GM21515 (cell line): ENCODE results near the gene PAPOLG.
"Not testable (repeated sequence)": the region's sequence is repeated elsewhere in the genome, so short reads cannot be mapped to it uniquely, and the experiment has no call there.

Experiments
- ATAC-seq: cut with Tn5 transposase; IDR thresholded peaks from one replicate; pipeline ENCODE4 v1.9.1; 2021; ENCODE audit not compliant: unreplicated experiment

Gene PAPOLG

DNA sequence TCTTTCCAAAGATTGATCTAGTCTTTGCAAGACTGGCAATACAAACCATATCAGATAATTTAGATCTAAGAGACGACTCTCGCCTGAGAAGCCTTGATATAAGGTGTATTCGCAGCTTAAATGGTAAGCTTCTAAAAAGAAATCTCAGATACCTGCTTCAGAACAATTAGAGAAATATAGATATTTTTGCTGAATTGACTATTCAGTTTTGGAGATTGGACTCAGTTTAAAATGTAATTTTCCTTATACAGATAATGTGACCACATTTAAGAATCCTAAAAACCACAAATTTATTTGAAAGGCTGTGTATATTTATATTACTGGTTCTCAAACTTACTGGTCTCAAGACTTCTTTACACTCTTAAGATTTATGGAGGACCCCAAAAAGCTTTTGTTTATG, 15.4 kb downstream of the PAPOLG start:
- no peak for ATAC-seq

DNA sequence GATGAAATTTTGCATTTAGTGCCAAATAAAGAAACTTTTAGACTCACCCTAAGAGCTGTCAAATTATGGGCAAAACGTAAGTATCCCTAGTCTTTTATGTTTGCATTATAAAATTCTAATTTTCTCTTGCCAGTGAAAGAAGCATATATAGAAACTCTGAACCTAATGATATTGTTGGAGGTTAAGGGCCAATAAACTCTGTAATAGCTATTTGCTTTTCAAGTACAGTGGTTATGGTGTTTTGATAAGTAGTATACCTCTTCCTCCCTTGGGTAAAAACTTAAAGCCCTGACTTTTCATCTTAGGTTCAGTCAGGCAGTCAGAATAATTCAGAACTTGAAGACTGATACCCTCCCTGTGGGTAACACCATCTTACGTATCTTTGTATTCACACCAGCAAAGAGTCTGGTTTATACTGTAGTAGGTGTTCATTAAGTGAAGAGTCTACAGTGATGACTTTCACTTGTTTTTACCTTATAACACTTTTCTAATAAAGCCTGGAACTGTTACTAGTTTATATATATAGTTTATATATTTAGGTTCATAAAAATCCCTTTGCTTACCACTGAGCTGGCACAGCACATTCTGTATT, 19.1 kb downstream of the PAPOLG start:
- no peak for ATAC-seq

DNA sequence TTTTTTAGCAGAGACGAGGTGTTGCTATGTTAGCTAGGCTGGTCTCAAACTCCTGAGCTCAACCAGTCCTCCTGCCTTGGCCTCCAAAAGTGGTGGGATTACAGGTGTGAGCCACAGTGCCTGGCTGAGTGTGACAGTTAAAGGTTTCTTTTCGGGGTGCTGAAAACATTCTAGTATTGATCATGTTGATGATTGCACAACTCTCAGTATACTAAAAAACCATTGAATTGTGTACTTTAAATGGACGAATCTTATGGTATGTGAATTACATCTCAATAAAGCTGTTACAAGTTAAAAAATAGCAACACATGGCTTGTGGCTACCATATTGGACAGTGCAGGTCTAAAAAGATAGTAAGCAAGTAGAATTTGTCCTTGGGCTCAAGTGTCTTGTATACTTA, 22.3 kb downstream of the PAPOLG start:
- no peak for ATAC-seq

DNA sequence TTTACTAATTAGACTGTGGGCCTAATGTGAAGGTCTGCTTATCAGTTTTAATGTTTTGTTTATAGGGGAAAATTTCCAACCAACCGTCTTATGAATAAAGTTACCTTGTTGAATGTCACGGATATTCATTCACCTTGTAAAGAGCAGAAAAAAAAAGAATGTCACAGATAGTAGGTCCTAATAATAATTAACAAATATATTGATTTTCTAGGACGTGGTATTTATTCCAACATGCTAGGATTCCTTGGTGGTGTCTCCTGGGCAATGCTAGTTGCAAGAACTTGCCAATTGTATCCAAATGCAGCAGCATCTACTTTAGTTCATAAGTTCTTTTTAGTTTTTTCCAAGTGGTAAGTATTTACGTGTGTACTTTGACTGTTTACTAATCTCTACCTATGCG, 23.4 kb downstream of the PAPOLG start:
- no peak for ATAC-seq

DNA sequence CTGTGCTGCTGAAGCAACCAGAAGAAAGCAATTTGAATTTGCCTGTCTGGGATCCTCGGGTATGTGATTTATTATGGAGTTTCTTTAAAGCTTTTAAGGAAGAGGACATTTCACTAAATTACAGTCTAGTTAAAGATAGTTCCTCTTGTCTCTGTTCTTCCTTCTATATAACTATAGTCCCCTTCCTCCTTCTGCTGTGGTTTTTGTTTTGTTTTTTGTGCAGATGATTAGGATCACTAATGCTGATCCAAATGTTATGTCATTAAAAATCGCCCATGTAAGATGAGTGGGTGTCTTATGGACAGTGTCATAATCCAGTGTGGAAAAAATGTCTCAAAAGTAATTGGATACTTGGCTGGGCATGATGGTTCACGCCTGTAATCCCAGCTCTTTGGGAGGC, 24.7 kb downstream of the PAPOLG start:
- no peak for ATAC-seq

DNA sequence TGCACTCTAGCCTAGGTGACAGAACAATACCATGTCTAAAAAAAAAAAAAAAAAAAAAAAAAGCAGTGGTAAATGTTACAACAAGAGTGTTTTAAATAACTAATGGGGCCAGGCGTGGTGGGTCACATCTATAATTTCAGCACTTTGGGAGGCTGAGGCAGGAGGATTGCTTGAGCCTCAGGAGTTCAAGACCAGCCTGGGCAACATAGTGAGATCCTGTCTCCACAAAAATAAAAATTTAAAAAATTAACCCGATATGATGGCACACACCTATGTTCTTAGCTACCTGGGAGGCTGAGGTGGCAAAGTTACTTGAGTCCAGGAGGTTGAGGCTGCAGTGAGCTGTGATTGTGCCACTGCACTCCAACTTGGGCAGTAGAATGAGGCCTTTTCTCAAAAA, 37.1 kb downstream of the PAPOLG start:
- ATAC-seq, result no peak

DNA sequence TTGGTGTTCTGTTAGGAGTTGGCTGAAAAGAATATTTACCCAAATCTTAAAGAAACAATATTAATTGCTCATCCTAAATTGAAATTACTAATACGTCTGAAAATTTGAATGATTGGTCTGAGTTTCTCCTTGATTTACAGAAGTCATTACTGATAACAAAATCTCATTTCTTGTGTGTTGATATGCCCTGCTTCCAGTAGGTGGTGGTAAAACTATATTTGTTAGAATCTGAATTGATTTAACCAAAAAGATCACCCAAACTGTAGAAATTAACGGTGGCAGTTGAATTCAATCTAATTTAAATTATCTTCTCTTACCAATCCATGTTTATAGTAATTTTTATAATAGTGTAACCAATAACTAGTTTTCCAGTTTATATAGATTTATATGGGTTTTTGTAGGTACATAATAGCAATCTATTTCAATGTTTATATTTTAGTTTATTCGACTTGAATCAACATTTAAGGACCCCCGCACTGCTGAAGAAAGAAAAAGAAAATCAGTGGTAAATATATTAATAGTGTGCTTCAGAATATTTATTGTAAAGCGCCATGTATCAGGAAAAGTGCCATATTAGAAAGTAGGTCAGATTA, 38.3 kb downstream of the PAPOLG start:
- no peak for ATAC-seq

DNA sequence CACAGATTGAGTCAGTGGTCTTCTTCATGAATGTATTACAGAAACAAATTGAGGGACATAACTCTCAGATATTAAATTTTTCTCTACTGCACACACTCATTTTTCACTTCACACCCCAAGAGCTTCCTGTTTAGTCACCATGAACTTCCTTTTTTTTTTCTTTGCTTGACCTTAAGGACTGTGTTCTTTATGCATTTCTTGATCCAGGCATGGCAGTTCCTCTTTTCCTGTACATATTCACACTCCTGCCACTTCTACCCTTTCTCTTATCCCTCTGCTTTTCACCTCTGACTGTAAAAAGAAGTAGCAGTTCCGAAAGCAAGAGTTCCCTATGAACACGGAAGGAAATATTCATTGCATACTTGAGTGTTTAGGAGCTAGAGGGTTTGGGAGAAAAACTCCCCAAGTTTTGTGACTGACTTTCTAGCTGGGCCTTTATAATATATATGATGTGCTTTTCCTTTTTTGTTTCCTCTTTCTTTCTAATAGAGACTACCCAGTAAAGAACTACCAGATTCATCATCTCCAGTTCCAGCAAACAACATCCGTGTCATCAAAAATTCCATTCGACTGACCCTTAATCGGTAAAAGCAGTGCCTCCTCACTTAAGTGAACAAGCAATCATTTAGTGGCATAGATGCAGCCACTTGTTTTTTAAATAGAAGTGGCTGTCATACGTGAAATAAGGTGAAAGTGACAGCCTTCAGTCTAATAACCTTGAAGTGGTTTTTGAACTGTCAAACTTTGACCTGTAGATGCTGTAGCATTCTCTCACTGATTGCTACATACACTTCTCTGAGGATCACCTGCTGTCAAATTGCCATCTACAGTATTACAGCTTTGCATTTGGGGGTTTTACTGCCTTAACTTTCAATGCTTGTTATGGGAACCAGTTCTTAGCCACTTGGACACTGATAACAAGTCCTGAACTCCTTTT, 40.8 kb downstream of the PAPOLG start:
- no peak for ATAC-seq

DNA sequence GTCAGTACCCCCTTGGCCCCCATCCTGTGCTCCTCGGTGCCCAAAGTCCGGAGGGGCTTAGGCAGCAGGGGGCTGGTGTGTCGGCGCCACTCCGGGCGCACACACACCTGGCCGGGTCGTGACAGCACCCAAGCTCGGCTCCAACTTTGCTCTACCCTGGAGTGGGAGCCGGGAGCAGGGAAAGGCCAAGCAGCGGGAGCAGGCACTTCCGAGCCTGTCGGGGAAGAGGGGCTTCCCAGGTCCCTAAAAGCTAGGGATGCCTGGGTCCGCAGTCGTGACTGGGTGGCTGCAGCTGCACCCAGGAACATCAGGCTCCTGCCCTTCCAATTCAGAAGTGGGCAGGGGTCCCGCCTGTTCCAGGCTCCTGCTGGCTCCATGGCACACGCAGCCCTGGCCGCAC, 48.4 kb downstream of the PAPOLG start:
- ATAC-seq, result no peak

DNA sequence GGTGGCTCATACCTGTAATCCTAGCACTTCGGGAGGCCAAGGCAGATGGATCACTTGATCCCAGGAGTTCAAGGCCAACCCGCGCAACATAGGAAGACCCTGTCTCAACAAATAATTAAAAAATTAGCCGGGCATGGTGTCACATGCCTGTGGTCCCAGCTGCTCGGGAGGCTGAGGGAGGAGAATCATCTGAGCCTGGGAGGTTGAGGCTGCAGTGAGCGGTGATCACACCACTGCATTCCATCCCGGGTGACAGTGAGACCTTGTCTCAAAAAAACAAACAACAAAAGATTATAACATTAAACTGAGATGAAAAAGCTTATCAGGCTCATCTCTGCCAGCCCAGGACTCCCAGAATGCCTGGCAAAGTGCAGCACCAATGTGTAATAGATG, 50.5 kb downstream of the PAPOLG start:
- no peak for ATAC-seq

DNA sequence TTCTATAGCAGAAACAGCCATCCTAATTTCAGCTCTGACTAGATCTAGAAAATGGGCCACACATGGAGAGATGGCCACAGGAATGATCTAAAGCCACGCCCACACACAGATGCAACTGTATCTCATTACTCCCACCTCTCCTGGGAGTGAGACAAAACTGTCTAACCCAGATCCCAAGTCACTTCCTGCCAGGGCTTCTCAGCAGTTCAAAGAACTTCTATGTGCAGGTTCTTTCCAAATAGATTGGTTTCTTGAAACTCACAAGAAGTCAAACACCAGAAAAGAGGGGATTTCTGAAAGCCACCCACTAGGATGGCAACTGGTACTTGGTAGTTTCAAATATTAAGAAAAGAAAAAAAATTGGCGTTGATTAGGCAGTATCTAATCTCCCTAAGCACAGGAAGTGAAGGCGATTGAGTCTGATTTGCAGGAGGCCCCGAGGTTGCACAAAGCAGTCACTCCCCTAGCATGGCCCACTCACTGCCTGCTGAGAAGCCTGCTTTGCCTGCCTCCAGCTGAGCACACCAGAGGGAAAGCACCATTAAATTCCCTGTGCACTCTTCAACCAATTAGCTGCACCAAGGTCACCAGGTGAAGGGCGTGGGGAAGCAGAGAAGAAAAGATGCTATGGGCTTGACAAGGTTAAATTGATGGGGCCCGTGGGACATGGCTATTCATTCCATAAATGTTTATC, 51.1 kb downstream of the PAPOLG start:
- ATAC-seq, result peak; percentile 72

DNA sequence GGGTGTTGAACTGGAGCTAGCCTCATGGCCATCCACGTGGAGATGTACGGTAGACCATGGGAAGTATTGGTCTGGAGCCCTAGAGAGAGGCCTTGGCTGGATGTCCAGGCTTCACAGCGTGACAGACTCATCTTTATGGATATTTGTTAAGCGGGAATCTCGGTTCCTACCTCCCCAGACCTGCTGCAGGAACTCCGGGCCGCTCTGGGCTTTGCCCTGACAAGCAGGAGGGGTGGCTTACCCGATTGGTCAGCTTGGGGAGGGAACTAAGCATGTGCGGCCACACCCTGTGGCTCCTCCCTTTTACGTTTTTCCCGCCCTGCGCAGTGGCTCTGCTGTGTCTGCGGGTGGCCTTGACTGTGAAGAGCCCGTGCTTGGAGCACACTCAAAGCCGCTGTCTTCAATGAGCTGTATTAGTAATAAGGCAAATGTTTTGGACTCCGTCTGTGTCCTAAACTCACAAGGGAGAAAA, 52.3 kb downstream of the PAPOLG start:
- no peak for ATAC-seq

DNA sequence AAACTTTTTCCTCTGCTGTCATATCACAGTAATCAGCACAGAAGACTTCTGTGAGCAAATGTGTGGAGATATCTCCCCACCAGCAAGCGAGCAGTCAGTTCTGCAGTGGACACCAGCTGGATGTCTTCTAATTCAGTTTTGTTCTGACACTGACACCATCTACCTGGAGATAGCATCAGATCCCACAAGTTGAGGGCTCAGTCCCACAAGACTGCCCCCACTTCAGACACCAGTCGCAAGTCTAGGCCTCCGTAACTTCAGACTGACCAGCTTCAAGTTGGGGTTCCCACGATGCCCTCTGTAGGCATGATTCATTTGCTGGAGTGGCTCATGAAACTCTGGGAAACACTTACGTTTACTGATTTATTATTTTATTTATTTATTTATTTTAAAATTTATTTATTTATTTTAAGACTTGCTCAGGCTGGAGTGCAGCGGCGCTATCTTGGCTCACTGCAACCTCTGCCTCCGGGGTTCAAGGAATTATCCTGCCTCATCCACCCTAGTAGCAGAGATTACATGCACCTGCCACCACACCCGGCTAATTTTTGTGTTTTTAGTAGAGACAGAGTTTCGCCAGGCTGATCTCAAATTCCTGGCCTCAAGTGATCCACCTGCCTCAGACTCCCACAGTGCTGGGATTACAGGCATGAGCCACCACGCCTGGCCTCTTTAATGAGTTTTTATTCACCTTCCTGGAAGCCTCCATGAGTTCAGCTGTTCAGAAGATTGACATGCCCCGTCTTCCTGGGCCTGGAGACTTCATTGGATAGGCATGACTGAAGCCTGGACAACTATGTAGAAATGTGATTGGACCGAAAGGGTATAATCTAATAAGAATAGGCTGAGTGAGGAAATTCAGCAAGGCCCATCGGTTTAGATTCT, 55.7 kb downstream of the PAPOLG start:
- no peak for ATAC-seq

DNA sequence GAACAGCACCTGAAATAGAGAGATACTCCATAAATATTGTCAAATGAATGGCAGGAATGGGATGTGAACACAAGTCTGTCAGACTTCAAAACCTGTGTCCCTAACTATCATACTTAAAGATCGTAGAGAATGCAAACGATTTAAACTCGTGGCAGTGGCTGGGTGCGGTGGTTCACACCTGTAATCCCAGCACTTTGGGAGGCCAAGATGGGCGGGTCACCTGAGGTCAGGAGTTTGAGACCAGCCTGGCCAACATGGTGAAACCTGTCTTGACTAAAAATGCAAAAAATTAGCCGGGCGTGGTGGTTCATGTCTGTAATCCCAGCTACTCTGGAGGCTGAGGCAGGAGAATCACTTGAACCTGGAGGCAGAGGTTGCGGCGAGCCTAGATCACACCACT, 61.1 kb downstream of the PAPOLG start:
- not testable (repeated sequence) for ATAC-seq

DNA sequence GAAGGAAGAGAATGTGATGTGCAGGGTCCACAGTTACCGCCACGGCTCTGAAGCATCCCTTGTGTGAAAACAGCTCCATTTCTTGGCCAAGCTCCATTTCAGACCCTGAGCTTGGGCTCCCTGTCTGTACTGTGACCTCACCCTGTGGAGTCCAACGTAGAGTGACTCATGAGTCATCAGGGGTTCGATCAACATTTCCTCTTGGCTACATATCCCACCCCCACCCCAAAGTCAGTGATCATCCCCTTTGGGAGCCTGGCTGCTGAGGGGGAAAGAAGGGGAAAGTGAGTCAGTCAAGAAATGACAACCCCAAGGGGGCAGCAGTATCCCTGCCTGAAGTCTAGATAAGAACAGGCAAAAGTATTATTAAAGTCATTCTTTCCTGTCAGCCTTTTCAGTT, 62.2 kb downstream of the PAPOLG start:
- no peak for ATAC-seq

DNA sequence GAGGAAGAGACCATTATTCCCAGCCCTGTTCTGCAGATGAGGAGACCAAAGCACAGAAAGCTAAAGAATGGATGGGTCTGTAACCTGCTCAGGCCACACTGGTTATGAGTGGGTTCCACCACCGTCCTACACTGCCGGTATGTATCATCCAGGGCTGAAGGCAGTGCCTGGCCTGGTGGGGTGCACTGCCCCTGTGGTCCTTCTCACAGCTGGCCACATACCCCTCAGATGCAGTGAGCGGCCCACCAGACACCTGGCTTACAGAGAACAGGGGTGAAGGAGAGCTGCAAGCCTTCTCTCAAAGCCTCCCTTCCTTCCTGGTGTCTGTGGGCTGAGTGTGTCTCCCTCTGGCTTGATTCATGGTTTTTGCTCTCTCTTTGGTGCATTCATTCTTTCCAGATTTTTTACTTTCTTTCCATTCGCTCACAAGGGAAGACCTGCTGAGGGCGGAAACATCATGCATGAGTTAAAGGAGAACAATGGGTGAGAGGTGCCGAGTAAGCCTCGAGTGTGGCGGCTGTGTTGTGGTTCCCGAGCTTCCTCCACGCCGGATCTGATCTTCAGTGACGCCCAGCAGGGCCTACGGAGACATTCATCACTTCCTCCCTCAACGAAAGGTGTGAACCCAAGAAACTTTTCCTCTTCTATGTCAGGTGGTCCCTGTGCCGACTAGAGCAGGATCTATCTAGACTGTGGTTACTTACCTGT, 63.2 kb downstream of the PAPOLG start:
- no peak for ATAC-seq

DNA sequence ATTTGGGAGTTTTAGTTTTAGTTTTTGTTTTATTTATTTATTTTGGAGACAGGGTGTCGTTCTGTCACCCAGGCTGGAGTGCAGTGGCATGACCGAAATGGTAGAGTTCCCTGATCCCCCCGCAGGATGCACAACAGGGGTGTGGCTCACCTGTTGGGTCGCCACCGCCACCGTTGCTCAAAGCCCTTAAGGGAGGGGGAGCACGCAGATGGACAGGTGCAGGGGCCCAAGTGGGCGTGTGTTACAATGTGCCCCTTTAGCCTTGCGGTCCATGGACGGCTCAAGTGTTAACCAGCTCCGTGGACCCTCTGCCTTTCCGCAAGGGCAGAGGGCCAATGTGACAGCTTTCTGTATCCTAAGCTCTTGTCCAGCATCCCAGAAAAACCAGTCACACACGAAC, 63.9 kb downstream of the PAPOLG start:
- no peak for ATAC-seq

DNA sequence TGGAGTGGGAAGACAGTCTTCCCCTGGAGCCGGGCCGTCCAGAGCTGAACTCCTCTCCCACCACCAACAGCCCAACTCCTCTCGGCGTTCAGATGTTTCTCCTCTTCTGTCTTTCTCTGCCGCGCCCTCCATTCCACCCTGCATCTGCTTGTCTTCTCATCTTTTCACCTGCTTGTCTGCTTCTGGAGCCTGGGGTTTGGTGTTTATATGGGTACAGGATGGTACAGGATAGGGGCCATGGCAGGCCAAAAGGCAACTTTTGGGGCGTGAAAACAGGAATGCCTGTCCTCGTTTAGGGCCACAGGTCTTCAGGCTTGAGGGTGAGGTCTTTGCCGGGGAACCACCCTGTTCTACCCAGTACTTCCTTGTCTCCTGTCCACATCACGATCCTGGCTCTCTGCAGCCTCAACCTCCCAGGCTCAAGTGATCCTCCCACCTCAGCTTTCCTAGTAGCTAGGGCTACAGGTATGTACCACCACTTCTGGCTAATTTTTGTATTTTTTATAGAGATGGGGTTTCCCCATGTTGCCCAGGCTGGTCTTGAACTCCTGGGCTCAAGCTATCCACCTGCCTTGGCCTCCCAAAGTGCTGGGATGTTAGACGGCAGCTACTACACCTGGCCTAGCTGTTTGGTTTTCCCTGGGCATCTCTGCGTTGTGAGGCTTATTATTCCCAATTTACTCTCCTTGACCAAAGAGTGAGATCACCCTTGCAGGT, 64.5 kb downstream of the PAPOLG start:
- ATAC-seq, result no peak

DNA sequence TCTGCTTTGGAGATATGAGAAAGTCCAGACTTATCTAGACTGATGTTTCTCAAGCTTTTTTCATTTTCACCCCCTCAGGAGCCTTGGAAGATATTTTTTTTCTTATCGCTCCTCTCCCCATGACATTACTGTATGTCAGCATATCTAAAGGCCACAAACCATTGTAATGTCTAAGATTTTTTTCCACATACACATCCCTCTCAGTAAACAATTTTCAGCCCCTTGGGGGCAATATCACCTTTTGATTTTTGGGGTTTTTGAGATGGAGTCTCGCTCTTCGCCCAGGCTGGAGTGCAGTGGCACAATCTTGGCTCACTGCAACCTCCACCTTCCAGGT, 65.0 kb downstream of the PAPOLG start:
- no peak for ATAC-seq
